Liver (tissue), 9 donors: ENCODE data around the gene BLACAT1. TPM values are rescaled to one million over a fixed set of nuclear protein-coding genes. Genes with fewer than 3 reads are reported as not detected.

Experiments
- DNase-seq: peaks from one replicate; pipeline ENCODE4 v3.0.0-alpha.2; 2017; ENCODE audit warnings: low spot score
- H3K27ac ChIP-seq, 2 donors: one replicate each; pipeline ENCODE4 v1.7.0; 2013; ENCODE audit warnings: inconsistent platforms in 2 of 2, low read length in 2 of 2, control low read depth in 1 of 2, low read depth in 1 of 2, mild to moderate bottlenecking in 1 of 2
- H3K27me3 ChIP-seq, 4 donors: one replicate each; pipeline versions ENCODE4 v1.6.1 to v1.7.0; 2013; ENCODE audit warnings: low read length in 3 of 4, inconsistent platforms in 1 of 4, mild to moderate bottlenecking in 1 of 4, moderate library complexity in 1 of 4; ENCODE audit not compliant: control insufficient read depth in 4 of 4, insufficient read depth in 4 of 4
- H3K36me3 ChIP-seq, 4 donors: one replicate each; pipeline versions ENCODE4 v1.6.1 to v1.7.0; 2013; ENCODE audit warnings: low read length in 3 of 4, mild to moderate bottlenecking in 3 of 4, low read depth in 1 of 4, moderate library complexity in 1 of 4; ENCODE audit not compliant: control insufficient read depth in 4 of 4, insufficient read depth in 3 of 4
- H3K4me1 ChIP-seq, 4 donors: one replicate each; pipeline versions ENCODE4 v1.6.1 to v1.7.0; 2013; ENCODE audit warnings: low read length in 3 of 4, mild to moderate bottlenecking in 3 of 4, moderate library complexity in 1 of 4; ENCODE audit not compliant: control insufficient read depth in 4 of 4, insufficient read depth in 4 of 4
- H3K4me3 ChIP-seq, 3 donors: one replicate each; pipeline versions ENCODE4 v1.6.1 to v1.7.0; 2013; ENCODE audit warnings: low read length in 3 of 3, control low read depth in 1 of 3, low read depth in 1 of 3, mild to moderate bottlenecking in 1 of 3
- H3K9ac ChIP-seq, 2 donors: one replicate each; pipeline ENCODE4 v1.7.0; 2013; ENCODE audit warnings: low read length in 2 of 2, mild to moderate bottlenecking in 2 of 2, moderate library complexity in 2 of 2, control low read depth in 1 of 2, low read depth in 1 of 2
- H3K9me3 ChIP-seq, 4 donors: one replicate each; pipeline versions ENCODE4 v1.6.1 to v1.7.0; 2013; ENCODE audit warnings: low read length in 3 of 4; ENCODE audit not compliant: control insufficient read depth in 4 of 4
- EGR1 ChIP-seq, 2 donors: IDR thresholded peaks; 2 replicates each; pipeline ENCODE4 v1.6.1; 2016 to 2018; ENCODE audit warnings: antibody characterized with exemption in 2 of 2, low read depth in 2 of 2
- FOXA1 ChIP-seq: IDR thresholded peaks from 2 replicates; pipeline ENCODE4 v1.6.1; 2016; ENCODE audit warnings: antibody characterized with exemption
- FOXA2 ChIP-seq: IDR thresholded peaks from 2 replicates; pipeline ENCODE4 v1.6.1; 2016; ENCODE audit warnings: antibody characterized with exemption
- HNF4G ChIP-seq: IDR thresholded peaks from 2 replicates; pipeline ENCODE4 v1.6.1; 2016; ENCODE audit warnings: antibody characterized with exemption
- NR2F2 ChIP-seq: IDR thresholded peaks from 2 replicates; pipeline ENCODE4 v1.6.1; 2016; ENCODE audit warnings: antibody characterized with exemption
- RAD21 ChIP-seq, 2 donors: IDR thresholded peaks; 2 replicates each; pipeline ENCODE4 v1.6.1; 2016; ENCODE audit warnings: antibody characterized with exemption in 2 of 2, mild to moderate bottlenecking in 2 of 2
- SP1 ChIP-seq: IDR thresholded peaks from 2 replicates; pipeline ENCODE4 v1.6.1; 2018; ENCODE audit warnings: antibody characterized with exemption, mild to moderate bottlenecking
- TAF1 ChIP-seq: conservative IDR thresholded peaks from 2 replicates; pipeline ENCODE4 v1.6.1; 2016; ENCODE audit warnings: antibody characterized with exemption, mild to moderate bottlenecking
- whole genome bisulfite sequencing: extraction: QIAGEN DNeasy Blood & Tissue Kit; methylation state at CpG from one replicate; pipeline ENCODE4 v1.1.7; 2013; 5-methylcytosine and 5-hydroxymethylcytosine counted together
- polyA plus RNA-seq, 2 donors: library from polyadenylated mRNA; stranded (reverse) in 1 of 2; unstranded in 1 of 2; fragments of 200-250 nt in 1 of 2; fragments of >200 nt in 1 of 2; fragmentation: Nextera tagmentation in 1 of 2; extraction: Ambion mirVana in 1 of 2; gene quantifications; one replicate each; pipeline versions ENCODE4 v1.2.1 to v1.2.3, GENCODE V29; 2013 to 2015
- total RNA-seq, 2 donors: library from RNA; depleted of rRNA; stranded (reverse); fragments of >200 nt; gene quantifications; one replicate each; pipeline ENCODE4 v1.2.3, GENCODE V29; 2014
- TF ChIP-seq, protein P1 (sequence below): fragments of 150-350 bp; IDR thresholded peaks from 2 replicates; pipeline ENCODE4 v1.5.1; 2017; ENCODE audit warnings: improper control_type of control experiment, low read depth, low read length; ENCODE audit not compliant: missing input control
- TF ChIP-seq, protein P2 (sequence below): IDR thresholded peaks from 2 replicates; pipeline ENCODE4 v1.6.1; 2016; ENCODE audit warnings: antibody characterized with exemption
- TF ChIP-seq, protein P3 (sequence below): IDR thresholded peaks from 2 replicates; pipeline ENCODE4 v1.6.1; 2016; ENCODE audit warnings: antibody characterized with exemption, mild to moderate bottlenecking
- donor health status: healthy.
- donor health status: healthy.
- donor health status: healthy.
- donor health status: healthy.
- donor health status: healthy.

Gene BLACAT1
- total and polyA plus RNA-seq, 4 donors, result not detected

DNA sequence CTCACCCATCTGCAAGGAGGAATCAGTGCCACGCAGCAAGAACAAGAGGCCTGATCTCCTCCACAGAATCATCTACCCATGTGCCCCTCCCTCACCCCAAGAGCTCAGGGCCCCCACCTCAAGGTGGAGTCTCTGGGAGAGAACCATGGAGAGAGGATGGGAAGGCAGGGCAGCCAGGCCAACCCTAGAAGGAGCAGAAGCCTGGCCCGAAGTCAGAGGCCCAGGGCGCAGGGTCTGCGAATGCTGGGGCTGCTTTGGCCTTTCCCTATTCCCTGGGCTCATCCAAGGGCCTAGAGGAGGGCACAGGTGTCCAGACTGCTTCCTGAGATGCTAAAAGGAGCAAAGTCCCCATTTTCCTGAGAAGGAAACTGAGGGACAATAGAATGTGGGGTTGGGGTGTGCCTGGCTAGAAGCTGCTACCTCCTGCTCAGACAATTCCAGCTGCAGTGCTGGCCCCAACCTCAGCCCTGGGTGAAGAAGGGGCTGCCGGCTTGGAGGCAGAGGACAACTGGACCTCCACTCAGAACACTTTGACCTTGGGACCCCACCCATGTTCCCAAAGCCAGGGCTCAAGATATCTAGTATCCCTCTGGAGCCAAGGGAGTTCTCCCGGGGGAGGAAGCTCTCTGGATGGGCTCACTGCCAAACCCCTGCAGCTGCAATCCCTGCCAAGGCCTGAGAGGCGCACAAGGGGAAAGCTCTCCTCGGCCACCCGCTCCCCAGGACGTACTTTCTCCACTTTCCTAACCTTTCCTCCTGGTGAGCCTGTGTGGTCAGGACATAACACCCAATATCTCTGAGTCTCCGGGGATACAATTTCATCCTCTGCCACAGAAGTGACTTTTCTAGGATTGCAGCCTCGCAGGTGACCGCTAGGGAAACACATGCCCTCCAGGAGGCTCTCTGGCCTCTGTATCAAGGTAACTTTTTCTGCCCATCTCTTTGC is 17.4 kb downstream of the BLACAT1 start:
- H3K27me3 ChIP-seq, result no peaks in the 10 kb centered on the region
- no peak overlapping the region for H3K9ac ChIP-seq
- H3K4me3 ChIP-seq, result no peak overlapping the region
- WGBS, result 51% methylated on average over 13 of the region's 13 CpGs
- no peak overlapping the region for H3K27ac ChIP-seq
- peak; percentile 7 to 43 for TF ChIP-seq RAD21 (IDR thresholded peaks at IDR 0.05)
- TF ChIP-seq, protein P1, sequence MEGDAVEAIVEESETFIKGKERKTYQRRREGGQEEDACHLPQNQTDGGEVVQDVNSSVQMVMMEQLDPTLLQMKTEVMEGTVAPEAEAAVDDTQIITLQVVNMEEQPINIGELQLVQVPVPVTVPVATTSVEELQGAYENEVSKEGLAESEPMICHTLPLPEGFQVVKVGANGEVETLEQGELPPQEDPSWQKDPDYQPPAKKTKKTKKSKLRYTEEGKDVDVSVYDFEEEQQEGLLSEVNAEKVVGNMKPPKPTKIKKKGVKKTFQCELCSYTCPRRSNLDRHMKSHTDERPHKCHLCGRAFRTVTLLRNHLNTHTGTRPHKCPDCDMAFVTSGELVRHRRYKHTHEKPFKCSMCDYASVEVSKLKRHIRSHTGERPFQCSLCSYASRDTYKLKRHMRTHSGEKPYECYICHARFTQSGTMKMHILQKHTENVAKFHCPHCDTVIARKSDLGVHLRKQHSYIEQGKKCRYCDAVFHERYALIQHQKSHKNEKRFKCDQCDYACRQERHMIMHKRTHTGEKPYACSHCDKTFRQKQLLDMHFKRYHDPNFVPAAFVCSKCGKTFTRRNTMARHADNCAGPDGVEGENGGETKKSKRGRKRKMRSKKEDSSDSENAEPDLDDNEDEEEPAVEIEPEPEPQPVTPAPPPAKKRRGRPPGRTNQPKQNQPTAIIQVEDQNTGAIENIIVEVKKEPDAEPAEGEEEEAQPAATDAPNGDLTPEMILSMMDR, result peak; percentile 65
- no peak for TF ChIP-seq EGR1 (IDR thresholded peaks at IDR 0.05; ENCODE audit: low read depth in 2 of 2)
- H3K9me3 ChIP-seq, result no peaks in the 10 kb centered on the region
- DNase-seq, result peak; percentile 45
- H3K4me1 ChIP-seq, result peaks cover 0 to 18% (median 1%) of the 10 kb centered on the region in 4 donors
- H3K36me3 ChIP-seq, result no peaks in the 10 kb centered on the region

DNA sequence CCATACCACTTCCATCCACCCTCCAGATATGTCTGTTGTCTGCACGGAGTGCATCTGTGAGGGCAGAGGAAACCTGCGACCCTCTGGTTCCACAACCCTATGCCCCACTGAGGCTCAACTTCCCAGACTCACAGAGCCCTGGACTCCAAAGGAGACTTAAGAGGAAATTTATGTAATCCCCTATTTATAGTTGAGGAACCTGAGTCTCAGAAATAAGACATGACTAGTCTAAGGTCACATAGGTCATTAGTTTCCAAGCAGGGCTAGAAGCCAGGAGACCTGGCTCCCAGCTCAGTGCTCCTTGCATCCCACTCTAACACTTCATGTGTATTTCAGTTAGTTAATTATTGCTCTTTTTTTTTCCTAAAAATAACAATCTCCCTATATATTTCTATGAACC is 18.3 kb downstream of the BLACAT1 start:
- no peaks in the 10 kb centered on the region for H3K27me3 ChIP-seq
- H3K4me1 ChIP-seq, result peaks cover 0 to 18% (median 1%) of the 10 kb centered on the region in 4 donors
- no peak for DNase-seq
- H3K27ac ChIP-seq, result no peak overlapping the region
- 83% methylated on average over 2 of the region's 2 CpGs for WGBS
- no peak overlapping the region for H3K9ac ChIP-seq
- H3K36me3 ChIP-seq, result no peaks in the 10 kb centered on the region
- H3K9me3 ChIP-seq, result no peaks in the 10 kb centered on the region
- H3K4me3 ChIP-seq, result no peak overlapping the region
- TF ChIP-seq FOXA1, result no peak
- no peak for TF ChIP-seq RAD21 (IDR thresholded peaks at IDR 0.05)
- TF ChIP-seq SP1, result no peak
- no peak for TF ChIP-seq NR2F2
- TF ChIP-seq TAF1, result no peak
- TF ChIP-seq EGR1 (IDR thresholded peaks at IDR 0.05; ENCODE audit: low read depth in 2 of 2), result no peak
- TF ChIP-seq, protein P2, sequence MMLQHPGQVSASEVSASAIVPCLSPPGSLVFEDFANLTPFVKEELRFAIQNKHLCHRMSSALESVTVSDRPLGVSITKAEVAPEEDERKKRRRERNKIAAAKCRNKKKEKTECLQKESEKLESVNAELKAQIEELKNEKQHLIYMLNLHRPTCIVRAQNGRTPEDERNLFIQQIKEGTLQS, result no peak
- no peak for TF ChIP-seq FOXA2
- TF ChIP-seq, protein P3, sequence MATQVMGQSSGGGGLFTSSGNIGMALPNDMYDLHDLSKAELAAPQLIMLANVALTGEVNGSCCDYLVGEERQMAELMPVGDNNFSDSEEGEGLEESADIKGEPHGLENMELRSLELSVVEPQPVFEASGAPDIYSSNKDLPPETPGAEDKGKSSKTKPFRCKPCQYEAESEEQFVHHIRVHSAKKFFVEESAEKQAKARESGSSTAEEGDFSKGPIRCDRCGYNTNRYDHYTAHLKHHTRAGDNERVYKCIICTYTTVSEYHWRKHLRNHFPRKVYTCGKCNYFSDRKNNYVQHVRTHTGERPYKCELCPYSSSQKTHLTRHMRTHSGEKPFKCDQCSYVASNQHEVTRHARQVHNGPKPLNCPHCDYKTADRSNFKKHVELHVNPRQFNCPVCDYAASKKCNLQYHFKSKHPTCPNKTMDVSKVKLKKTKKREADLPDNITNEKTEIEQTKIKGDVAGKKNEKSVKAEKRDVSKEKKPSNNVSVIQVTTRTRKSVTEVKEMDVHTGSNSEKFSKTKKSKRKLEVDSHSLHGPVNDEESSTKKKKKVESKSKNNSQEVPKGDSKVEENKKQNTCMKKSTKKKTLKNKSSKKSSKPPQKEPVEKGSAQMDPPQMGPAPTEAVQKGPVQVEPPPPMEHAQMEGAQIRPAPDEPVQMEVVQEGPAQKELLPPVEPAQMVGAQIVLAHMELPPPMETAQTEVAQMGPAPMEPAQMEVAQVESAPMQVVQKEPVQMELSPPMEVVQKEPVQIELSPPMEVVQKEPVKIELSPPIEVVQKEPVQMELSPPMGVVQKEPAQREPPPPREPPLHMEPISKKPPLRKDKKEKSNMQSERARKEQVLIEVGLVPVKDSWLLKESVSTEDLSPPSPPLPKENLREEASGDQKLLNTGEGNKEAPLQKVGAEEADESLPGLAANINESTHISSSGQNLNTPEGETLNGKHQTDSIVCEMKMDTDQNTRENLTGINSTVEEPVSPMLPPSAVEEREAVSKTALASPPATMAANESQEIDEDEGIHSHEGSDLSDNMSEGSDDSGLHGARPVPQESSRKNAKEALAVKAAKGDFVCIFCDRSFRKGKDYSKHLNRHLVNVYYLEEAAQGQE, result no peak
- TF ChIP-seq HNF4G, result no peak
